Measurements from ENCODE around the gene PBLD. TPM values are rescaled to one million over a fixed set of nuclear protein-coding genes. Genes with fewer than 3 reads are reported as not detected.

The PBLD gene
- total RNA-seq, 4 donors from 2014 or later, result 1.1 to 2.7 (median 2.3) TPM

- H3K9me3 ChIP-seq, result no peaks in the 10 kb centered on the region
- no peak overlapping the region for H3K4me3 ChIP-seq
- intact Hi-C loops (cut with DNase I), result no loop called here
- H3K36me3 ChIP-seq, result peaks cover 0 to 97% (median 7%) of the 10 kb centered on the region in 3 donors
- 71 to 73% methylated on average over 3 of the region's 3 CpGs for WGBS, 2 donors
- H3K4me1 ChIP-seq, result no peaks in the 10 kb centered on the region
- TF ChIP-seq, protein P1, sequence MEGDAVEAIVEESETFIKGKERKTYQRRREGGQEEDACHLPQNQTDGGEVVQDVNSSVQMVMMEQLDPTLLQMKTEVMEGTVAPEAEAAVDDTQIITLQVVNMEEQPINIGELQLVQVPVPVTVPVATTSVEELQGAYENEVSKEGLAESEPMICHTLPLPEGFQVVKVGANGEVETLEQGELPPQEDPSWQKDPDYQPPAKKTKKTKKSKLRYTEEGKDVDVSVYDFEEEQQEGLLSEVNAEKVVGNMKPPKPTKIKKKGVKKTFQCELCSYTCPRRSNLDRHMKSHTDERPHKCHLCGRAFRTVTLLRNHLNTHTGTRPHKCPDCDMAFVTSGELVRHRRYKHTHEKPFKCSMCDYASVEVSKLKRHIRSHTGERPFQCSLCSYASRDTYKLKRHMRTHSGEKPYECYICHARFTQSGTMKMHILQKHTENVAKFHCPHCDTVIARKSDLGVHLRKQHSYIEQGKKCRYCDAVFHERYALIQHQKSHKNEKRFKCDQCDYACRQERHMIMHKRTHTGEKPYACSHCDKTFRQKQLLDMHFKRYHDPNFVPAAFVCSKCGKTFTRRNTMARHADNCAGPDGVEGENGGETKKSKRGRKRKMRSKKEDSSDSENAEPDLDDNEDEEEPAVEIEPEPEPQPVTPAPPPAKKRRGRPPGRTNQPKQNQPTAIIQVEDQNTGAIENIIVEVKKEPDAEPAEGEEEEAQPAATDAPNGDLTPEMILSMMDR (IDR thresholded peaks at IDR 0.05), result no peak
- TF ChIP-seq POLR2A (IDR thresholded peaks at IDR 0.05), result no peak
- no peak overlapping the region for H3K27ac ChIP-seq
- H3K27me3 ChIP-seq, result no peaks in the 10 kb centered on the region
- no peak for DNase-seq
Measured at GRCh38 chr10:68364101-68364886, 31.6 kb upstream of the PBLD start.

- no peak overlapping the region for H3K4me3 ChIP-seq
- peaks cover 0 to 95% (median 7%) of the 10 kb centered on the region in 3 donors for H3K36me3 ChIP-seq
- intact Hi-C loops (cut with DNase I), result no loop called here
- H3K9me3 ChIP-seq, result no peaks in the 10 kb centered on the region
- TF ChIP-seq, protein P1 (IDR thresholded peaks at IDR 0.05), result no peak
- TF ChIP-seq POLR2A (IDR thresholded peaks at IDR 0.05), result no peak
- H3K4me1 ChIP-seq, result no peaks in the 10 kb centered on the region
- DNase-seq, result no peak
- H3K27me3 ChIP-seq, result no peaks in the 10 kb centered on the region
- WGBS, 2 donors, result 83 to 93% methylated on average over 3 of the region's 3 CpGs
- H3K27ac ChIP-seq, result no peak overlapping the region
Measured at GRCh38 chr10:68362590-68362989, 29.9 kb upstream of the PBLD start.

- intact Hi-C loops (cut with DNase I), result no loop called here
- H3K9me3 ChIP-seq, result no peaks in the 10 kb centered on the region
- H3K4me1 ChIP-seq, result no peaks in the 10 kb centered on the region
- H3K36me3 ChIP-seq, result peaks cover 0 to 97% (median 10%) of the 10 kb centered on the region in 3 donors
- no peak overlapping the region for H3K27ac ChIP-seq
- WGBS, 2 donors, result 88 to 97% methylated on average over 6 of the region's 6 CpGs
- TF ChIP-seq, protein P1 (IDR thresholded peaks at IDR 0.05), result no peak
- no peak for TF ChIP-seq POLR2A (IDR thresholded peaks at IDR 0.05)
- DNase-seq, result no peak
- H3K27me3 ChIP-seq, result no peaks in the 10 kb centered on the region
- H3K4me3 ChIP-seq, result no peak overlapping the region
Measured at GRCh38 chr10:68359189-68359588, 26.5 kb upstream of the PBLD start.

GRCh38 chr10:68353537-68353936 is 20.8 kb upstream of the PBLD start:
- intact Hi-C loops (cut with DNase I), result no loop called here
- TF ChIP-seq, protein P1 (IDR thresholded peaks at IDR 0.05), result no peak
- TF ChIP-seq POLR2A (IDR thresholded peaks at IDR 0.05), result no peak
- Histone ChIP-seq H3K4me3 (no peak overlapping the region), H3K9me3 (no peaks in the 10 kb centered on the region), H3K27ac (no peak overlapping the region), H3K27me3 (no peaks in the 10 kb centered on the region), H3K4me1 (no peaks in the 10 kb centered on the region), H3K36me3 (peaks cover 0 to 98% (median 10%) of the 10 kb centered on the region in 3 donors)
- DNase-seq, result no peak
- 90 to 100% methylated on average over 2 of the region's 2 CpGs for WGBS, 2 donors

- peaks cover 0 to 88% (median 29%) of the 10 kb centered on the region in 3 donors for H3K36me3 ChIP-seq
- DNase-seq, result no peak
- WGBS, 2 donors, result 40 to 44% methylated on average over 2 of the region's 2 CpGs
Measured at GRCh38 chr10:68348265-68348741, 15.6 kb upstream of the PBLD start.

More at GRCh38 chr10:68348265-68348741, 15.6 kb upstream of the PBLD start:
- H3K27ac ChIP-seq, result no peak overlapping the region
- H3K4me1 ChIP-seq, result no peaks in the 10 kb centered on the region
- no peak overlapping the region for H3K4me3 ChIP-seq
- no peak for TF ChIP-seq POLR2A (IDR thresholded peaks at IDR 0.05)
- TF ChIP-seq, protein P1 (IDR thresholded peaks at IDR 0.05), result peak; percentile 7 to 64 (median 52)
- intact Hi-C loops (cut with DNase I), result no loop called here
- no peaks in the 10 kb centered on the region for H3K27me3 ChIP-seq
- H3K9me3 ChIP-seq, result no peaks in the 10 kb centered on the region

Measured in esophagus squamous epithelium (tissue), 5 donors.